KOPT-K1 (cell line): ENCODE measurements around the gene SLC12A7.

Source experiments
- H3K27ac ChIP-seq: fragments of 200-600 bp; sonication (generic); 2 replicates; pipeline ENCODE4 v1.5.1; 2016; ENCODE audit warnings: antibody characterized with exemption, mild to moderate bottlenecking, low read depth, low read length; ENCODE audit not compliant: poor library complexity, severe bottlenecking
- H3K36me3 ChIP-seq: fragments of 200-600 bp; sonication (generic); 2 replicates; pipeline ENCODE4 v1.5.1; 2017; ENCODE audit warnings: antibody characterized with exemption, mild to moderate bottlenecking, low read length, moderate library complexity; ENCODE audit not compliant: insufficient read depth
- H3K9me3 ChIP-seq: fragments of 200-600 bp; sonication (generic); 2 replicates; pipeline ENCODE4 v1.5.1; 2017; ENCODE audit warnings: antibody characterized with exemption, low read length, mild to moderate bottlenecking; ENCODE audit not compliant: insufficient read depth, poor library complexity, severe bottlenecking

SLC12A7 gene

GRCh38 chr5:1078206-1078605 is 33.7 kb downstream of the SLC12A7 start:
- peaks cover 42% of the 10 kb centered on the region for H3K36me3 ChIP-seq
- H3K9me3 ChIP-seq = no peaks in the 10 kb centered on the region
- no peak overlapping the region for H3K27ac ChIP-seq

- H3K27ac ChIP-seq = no peak overlapping the region
- H3K36me3 ChIP-seq = peaks cover 42% of the 10 kb centered on the region
- H3K9me3 ChIP-seq = no peaks in the 10 kb centered on the region
Measured at GRCh38 chr5:1077491-1078020, 34.3 kb downstream of the SLC12A7 start.

GRCh38 chr5:1077026-1077425 is 34.8 kb downstream of the SLC12A7 start:
- Histone ChIP-seq H3K27ac (no peak overlapping the region), H3K36me3 (peaks cover 42% of the 10 kb centered on the region), H3K9me3 (no peaks in the 10 kb centered on the region)

- Histone ChIP-seq H3K9me3 (no peaks in the 10 kb centered on the region), H3K27ac (no peak overlapping the region), H3K36me3 (peaks cover 38% of the 10 kb centered on the region)
Measured at GRCh38 chr5:1076406-1076805, 35.5 kb downstream of the SLC12A7 start.

- H3K36me3 ChIP-seq = peaks cover 34% of the 10 kb centered on the region
- H3K27ac ChIP-seq = no peak overlapping the region
- H3K9me3 ChIP-seq = no peaks in the 10 kb centered on the region
Measured at GRCh38 chr5:1075931-1076330, 35.9 kb downstream of the SLC12A7 start.

- peaks cover 34% of the 10 kb centered on the region for H3K36me3 ChIP-seq
- no peak overlapping the region for H3K27ac ChIP-seq
- H3K9me3 ChIP-seq = no peaks in the 10 kb centered on the region
Measured at GRCh38 chr5:1075555-1075881, 36.3 kb downstream of the SLC12A7 start.

GRCh38 chr5:1074816-1075554 is 36.9 kb downstream of the SLC12A7 start:
- Histone ChIP-seq H3K36me3 (peaks cover 34% of the 10 kb centered on the region), H3K9me3 (no peaks in the 10 kb centered on the region), H3K27ac (no peak overlapping the region)

- Histone ChIP-seq H3K9me3 (no peaks in the 10 kb centered on the region), H3K36me3 (peaks cover 28% of the 10 kb centered on the region)
Measured at GRCh38 chr5:1074226-1074625, 37.6 kb downstream of the SLC12A7 start.

GRCh38 chr5:1073239-1074102 is 38.4 kb downstream of the SLC12A7 start:
- Histone ChIP-seq H3K9me3 (no peaks in the 10 kb centered on the region), H3K27ac (no peak overlapping the region), H3K36me3 (peaks cover 29% of the 10 kb centered on the region; the same call in 1 of the 2 replicates)

More at GRCh38 chr5:1074226-1074625, 37.6 kb downstream of the SLC12A7 start:
- no peak overlapping the region for H3K27ac ChIP-seq

GRCh38 chr5:1069720-1070088 is 42.2 kb downstream of the SLC12A7 start:
- Histone ChIP-seq H3K36me3 (peaks cover 22% of the 10 kb centered on the region; the same call in 1 of the 2 replicates), H3K9me3 (no peaks in the 10 kb centered on the region), H3K27ac (no peak overlapping the region)

- peaks cover 17% of the 10 kb centered on the region; the same call in 1 of the 2 replicates for H3K36me3 ChIP-seq
- no peak overlapping the region for H3K27ac ChIP-seq
- no peaks in the 10 kb centered on the region for H3K9me3 ChIP-seq
Measured at GRCh38 chr5:1068895-1069719, 42.8 kb downstream of the SLC12A7 start.

- no peak overlapping the region for H3K27ac ChIP-seq
Measured at GRCh38 chr5:1068204-1068894, 43.5 kb downstream of the SLC12A7 start.

GRCh38 chr5:1067141-1068121 is 44.4 kb downstream of the SLC12A7 start:
- Histone ChIP-seq H3K36me3 (peaks cover 16% of the 10 kb centered on the region; the same call in 1 of the 2 replicates), H3K9me3 (no peaks in the 10 kb centered on the region), H3K27ac (no peak overlapping the region)

More at GRCh38 chr5:1068204-1068894, 43.5 kb downstream of the SLC12A7 start:
- Histone ChIP-seq H3K36me3 (peaks cover 9% of the 10 kb centered on the region; the same call in 1 of the 2 replicates), H3K9me3 (no peaks in the 10 kb centered on the region)
